Measurements from ENCODE around the gene F7. TPM values are rescaled to one million over a fixed set of nuclear protein-coding genes. Genes with fewer than 3 reads are reported as not detected.

The F7 gene
- total and polyA plus RNA-seq, 2 donors (not counting 1 experiment from before 2014, with no cell fraction given) = not detected

- POLR2A ChIA-PET = no interaction called here
- no peak for DNase-seq
- no peaks in the 10 kb centered on the region for H3K36me3 ChIP-seq (replicated peaks in 1 of 2; ENCODE audit: control extremely low read depth in 1 of 2, control insufficient read depth in 1 of 2, extremely low read depth in 1 of 2, insufficient read depth in 2 of 2, low read length in 1 of 2)
- H3K4me1 ChIP-seq (ENCODE audit: control insufficient read depth in 2 of 2, insufficient read depth in 2 of 2, low read length in 2 of 2) = no peaks in the 10 kb centered on the region
- no peak overlapping the region for H3K4me2 ChIP-seq (replicated peaks; ENCODE audit: low read depth, low read length, poor library complexity, severe bottlenecking)
- no peaks in the 10 kb centered on the region for H3K27me3 ChIP-seq (replicated peaks in 1 of 4; ENCODE audit: control extremely low read depth in 1 of 4, control insufficient read depth in 3 of 4, insufficient read depth in 4 of 4, low read length in 3 of 4)
- TF ChIP-seq CTCF (IDR thresholded peaks at IDR 0.05) = no peak
- TF ChIP-seq EZH2 (IDR thresholded peaks at IDR 0.05; ENCODE audit: borderline replicate concordance, insufficient read depth, low read depth, low read length, poor library complexity, severe bottlenecking) = no peak
- no peak overlapping the region for H3K9ac ChIP-seq (ENCODE audit: low read length)
- no peak overlapping the region for H3K27ac ChIP-seq (ENCODE audit: low read length in 2 of 2)
- H2AFZ ChIP-seq (ENCODE audit: insufficient read depth, low read depth, low read length, poor library complexity, severe bottlenecking) = no peak overlapping the region
- H4K20me1 ChIP-seq (ENCODE audit: control insufficient read depth, insufficient read depth, low read length, poor library complexity, severe bottlenecking) = no peaks in the 10 kb centered on the region
- Mint-ChIP-seq H3K4me3 (no peak overlapping the region), H3K27ac (no peak overlapping the region), H3K4me1 (no peaks in the 10 kb centered on the region), H3K9me3 (ENCODE audit: insufficient read depth) (no peaks in the 10 kb centered on the region), H3K27me3 (no peaks in the 10 kb centered on the region)
- intact Hi-C loops (cut with micrococcal nuclease) = no loop called here
- WGBS (ENCODE audit: insufficient coverage) = 98% methylated on average over 17 of the region's 17 CpGs
- no peak for ATAC-seq (ENCODE audit: low read depth)
- no peak overlapping the region for H3K4me3 ChIP-seq (ENCODE audit: control extremely low read depth in 1 of 5, extremely low read depth in 1 of 5, insufficient read depth in 1 of 5, low read depth in 2 of 5, low read length in 4 of 5)
- H3K9me3 ChIP-seq (ENCODE audit: control extremely low read depth in 1 of 3, control insufficient read depth in 2 of 3, insufficient read depth in 1 of 3, low read length in 2 of 3) = peaks cover 0 to 6% (median 0%) of the 10 kb centered on the region in 3 donors
- H3K79me2 ChIP-seq (ENCODE audit: control insufficient read depth, insufficient read depth, low read length) = no peaks in the 10 kb centered on the region
- CTCF ChIA-PET = no interaction called here
These were observed 29.9 kb upstream of the F7 start for GRCh38 chr13:113075711-113076110.

GRCh38 chr13:113076681-113077401 lies 28.8 kb upstream of the F7 start:
- H3K4me1 Mint-ChIP-seq = no peaks in the 10 kb centered on the region
- Histone ChIP-seq H3K4me3 (ENCODE audit: control extremely low read depth in 1 of 5, extremely low read depth in 1 of 5, insufficient read depth in 1 of 5, low read depth in 2 of 5, low read length in 4 of 5) (no peak overlapping the region), H3K27me3 (replicated peaks in 1 of 4; ENCODE audit: control extremely low read depth in 1 of 4, control insufficient read depth in 3 of 4, insufficient read depth in 4 of 4, low read length in 3 of 4) (no peaks in the 10 kb centered on the region), H2AFZ (ENCODE audit: insufficient read depth, low read depth, low read length, poor library complexity, severe bottlenecking) (no peak overlapping the region), H3K4me2 (replicated peaks; ENCODE audit: low read depth, low read length, poor library complexity, severe bottlenecking) (no peak overlapping the region), H3K36me3 (replicated peaks in 1 of 2; ENCODE audit: control extremely low read depth in 1 of 2, control insufficient read depth in 1 of 2, extremely low read depth in 1 of 2, insufficient read depth in 2 of 2, low read length in 1 of 2) (no peaks in the 10 kb centered on the region), H4K20me1 (ENCODE audit: control insufficient read depth, insufficient read depth, low read length, poor library complexity, severe bottlenecking) (no peaks in the 10 kb centered on the region), H3K9me3 (ENCODE audit: control extremely low read depth in 1 of 3, control insufficient read depth in 2 of 3, insufficient read depth in 1 of 3, low read length in 2 of 3) (peaks cover 0 to 6% (median 0%) of the 10 kb centered on the region in 3 donors), H3K4me1 (ENCODE audit: control insufficient read depth in 2 of 2, insufficient read depth in 2 of 2, low read length in 2 of 2) (no peaks in the 10 kb centered on the region), H3K9ac (ENCODE audit: low read length) (no peak overlapping the region), H3K79me2 (ENCODE audit: control insufficient read depth, insufficient read depth, low read length) (no peaks in the 10 kb centered on the region), H3K27ac (ENCODE audit: low read length in 2 of 2) (no peak overlapping the region)
- H3K4me3 Mint-ChIP-seq = no peak overlapping the region
- ATAC-seq (ENCODE audit: low read depth) (no peak), DNase-seq (no peak)
- POLR2A ChIA-PET = no interaction called here
- TF ChIP-seq CTCF (IDR thresholded peaks at IDR 0.05) (no peak), EZH2 (IDR thresholded peaks at IDR 0.05; ENCODE audit: borderline replicate concordance, insufficient read depth, low read depth, low read length, poor library complexity, severe bottlenecking) (no peak)
- no peak overlapping the region for H3K27ac Mint-ChIP-seq
- no peaks in the 10 kb centered on the region for H3K9me3 Mint-ChIP-seq (ENCODE audit: insufficient read depth)
- intact Hi-C loops (cut with micrococcal nuclease) = no loop called here
- no peaks in the 10 kb centered on the region for H3K27me3 Mint-ChIP-seq
- CTCF ChIA-PET = no interaction called here
- 95% methylated on average over 38 of the region's 39 CpGs for WGBS (ENCODE audit: insufficient coverage)

Data from B cell (primary cell).